H9 (cell line): ENCODE measurements around the gene PXK. TPM values are rescaled to one million over a fixed set of nuclear protein-coding genes. Genes with fewer than 3 reads are reported as not detected.

Experiments
- DNase-seq: peaks from one replicate; pipeline ENCODE4 v3.0.0-alpha.2; 2017
- H2AFZ ChIP-seq: one replicate; pipeline ENCODE4 v1.6.1; 2013; ENCODE audit warnings: mild to moderate bottlenecking, low read length, control low read depth, moderate library complexity
- H2AK5ac ChIP-seq: 2 replicates; pipeline ENCODE4 v1.6.1; 2013; ENCODE audit warnings: low read length, control low read depth, mixed read lengths; ENCODE audit not compliant: insufficient read length
- H2BK120ac ChIP-seq: one replicate; pipeline ENCODE4 v1.6.1; 2013; ENCODE audit warnings: low read depth, mild to moderate bottlenecking, low read length, control low read depth, inconsistent platforms; ENCODE audit not compliant: poor library complexity, severe bottlenecking
- H2BK12ac ChIP-seq: 2 replicates; pipeline ENCODE4 v1.6.1; 2013; ENCODE audit warnings: low read length, control low read depth, mixed read lengths, low read depth; ENCODE audit not compliant: insufficient read length
- H2BK15ac ChIP-seq: 2 replicates; pipeline ENCODE4 v1.6.1; 2013; ENCODE audit warnings: low read depth, low read length, control low read depth
- H2BK20ac ChIP-seq: one replicate; pipeline ENCODE4 v1.6.1; 2013; ENCODE audit warnings: low read depth, mild to moderate bottlenecking, low read length, control low read depth, inconsistent platforms; ENCODE audit not compliant: poor library complexity, severe bottlenecking
- H2BK5ac ChIP-seq: 2 replicates; pipeline ENCODE4 v1.6.1; 2013; ENCODE audit warnings: low read length, control low read depth, mixed read lengths; ENCODE audit not compliant: insufficient read length
- H3K14ac ChIP-seq: 2 replicates; pipeline ENCODE4 v1.6.1; 2013; ENCODE audit warnings: low read length, control low read depth; ENCODE audit not compliant: insufficient read depth
- H3K18ac ChIP-seq: 2 replicates; pipeline ENCODE4 v1.6.1; 2013; ENCODE audit warnings: low read depth, mild to moderate bottlenecking, mixed read lengths, low read length, control low read depth; ENCODE audit not compliant: insufficient read length
- H3K23ac ChIP-seq: 2 replicates; pipeline ENCODE4 v1.6.1; 2013; ENCODE audit warnings: low read length, control low read depth, mixed read lengths, low read depth; ENCODE audit not compliant: insufficient read length
- H3K23me2 ChIP-seq: 2 replicates; pipeline ENCODE4 v1.6.1; 2013; ENCODE audit warnings: low read depth, mild to moderate bottlenecking, mixed read lengths, low read length, control low read depth; ENCODE audit not compliant: insufficient read length, poor library complexity, severe bottlenecking
- H3K27ac ChIP-seq: 2 replicates; pipeline ENCODE4 v1.5.1; 2013; ENCODE audit warnings: low read length, control low read depth, mixed read lengths, low read depth; ENCODE audit not compliant: insufficient read length
- H3K27me3 ChIP-seq: 2 replicates; pipeline ENCODE4 v1.6.1; 2013; ENCODE audit warnings: low read length, control low read depth, inconsistent platforms; ENCODE audit not compliant: insufficient read depth
- H3K4ac ChIP-seq: 2 replicates; pipeline ENCODE4 v1.6.1; 2013; ENCODE audit warnings: low read depth, mild to moderate bottlenecking, control low read depth, inconsistent platforms, low read length, moderate library complexity
- H3K4me1 ChIP-seq: 2 replicates; pipeline ENCODE4 v1.6.1; 2013; ENCODE audit warnings: low read length, control low read depth, inconsistent platforms; ENCODE audit not compliant: insufficient read depth
- H3K4me2 ChIP-seq: 2 replicates; pipeline ENCODE4 v1.6.1; 2013; ENCODE audit warnings: low read length, control low read depth, mixed read lengths; ENCODE audit not compliant: insufficient read length, insufficient read depth
- H3K56ac ChIP-seq: 2 replicates; pipeline ENCODE4 v1.6.1; 2013; ENCODE audit warnings: low read depth, mild to moderate bottlenecking, mixed read lengths, low read length, control low read depth; ENCODE audit not compliant: insufficient read length
- H3K79me1 ChIP-seq: 2 replicates; pipeline ENCODE4 v1.6.1; 2013; ENCODE audit warnings: low read depth, mild to moderate bottlenecking, moderate library complexity, low read length, control low read depth, inconsistent platforms; ENCODE audit not compliant: insufficient read depth, poor library complexity, severe bottlenecking
- H3K79me2 ChIP-seq: 2 replicates; pipeline ENCODE4 v1.6.1; 2013; ENCODE audit warnings: low read length, control low read depth, inconsistent platforms; ENCODE audit not compliant: insufficient read depth
- H3K9ac ChIP-seq: 2 replicates; pipeline ENCODE4 v1.6.1; 2013; ENCODE audit warnings: low read length, control low read depth, mixed read lengths; ENCODE audit not compliant: insufficient read length; ENCODE audit errors: extremely low read depth
- H3K9me3 ChIP-seq: one replicate; pipeline ENCODE4 v1.6.1; 2013; ENCODE audit warnings: low read depth, low read length, inconsistent platforms; ENCODE audit not compliant: control insufficient read depth
- H3T11ph ChIP-seq: one replicate; pipeline ENCODE4 v1.6.1; 2013; ENCODE audit warnings: mild to moderate bottlenecking, low read length, control low read depth, inconsistent platforms
- H4K20me1 ChIP-seq: one replicate; pipeline ENCODE4 v1.6.1; 2013; ENCODE audit not compliant: control insufficient read depth, insufficient read length, insufficient read depth
- H4K5ac ChIP-seq: 2 replicates; pipeline ENCODE4 v1.6.1; 2013; ENCODE audit warnings: low read depth, mild to moderate bottlenecking, mixed read lengths, low read length, control low read depth; ENCODE audit not compliant: insufficient read length
- H4K8ac ChIP-seq: replicated peaks from 2 replicates; pipeline ENCODE4 v1.6.1; 2013; ENCODE audit warnings: low read length, control low read depth, mixed read lengths, low read depth; ENCODE audit not compliant: insufficient read length
- H4K91ac ChIP-seq: 2 replicates; pipeline ENCODE4 v1.6.1; 2013; ENCODE audit warnings: low read depth, mild to moderate bottlenecking, moderate library complexity, mixed read lengths, low read length, control low read depth; ENCODE audit not compliant: insufficient read length
- H3K27ac Mint-ChIP-seq, 3 experiments: 2 replicates in 2 of 3; 3 replicates in 1 of 3; pipeline ENCODE4 v1.8.0; 2020 to 2021; ENCODE audit warnings: mixed read lengths in 3 of 3, mild to moderate bottlenecking in 1 of 3, moderate library complexity in 1 of 3
- H3K27me3 Mint-ChIP-seq: 2 replicates; pipeline ENCODE4 v1.8.0; 2021; ENCODE audit warnings: low read depth, mild to moderate bottlenecking, moderate library complexity, mixed read lengths
- H3K36me3 Mint-ChIP-seq, 3 experiments: 2 replicates in 2 of 3; 3 replicates in 1 of 3; pipeline ENCODE4 v1.8.0; 2020 to 2021; ENCODE audit warnings: low read depth in 3 of 3, mixed read lengths in 3 of 3; ENCODE audit not compliant: insufficient read depth in 1 of 3
- H3K4me1 Mint-ChIP-seq, 2 experiments: 2 replicates each; pipeline ENCODE4 v1.8.0; 2020; ENCODE audit warnings: mixed read lengths in 2 of 2
- H3K4me3 Mint-ChIP-seq, 2 experiments: 2 replicates in 1 of 2; 3 replicates in 1 of 2; pipeline ENCODE4 v1.8.0; 2020 to 2021; ENCODE audit warnings: mild to moderate bottlenecking in 2 of 2, mixed read lengths in 2 of 2, moderate library complexity in 1 of 2
- H3K9me3 Mint-ChIP-seq, 2 experiments: 2 replicates in 1 of 2; 3 replicates in 1 of 2; pipeline ENCODE4 v1.8.0; 2020; ENCODE audit warnings: mild to moderate bottlenecking in 2 of 2, mixed read lengths in 2 of 2, moderate library complexity in 1 of 2
- WGBS: extraction: QIAGEN DNeasy Blood & Tissue Kit; methylation state at CpG from one replicate; pipeline ENCODE4 v1.1.7; 2013; ENCODE audit warnings: missing lambda C conversion rate, low lambda C conversion rate, mixed read lengths; ENCODE audit not compliant: insufficient read length; ENCODE audit errors: extremely low coverage; 5-methylcytosine and 5-hydroxymethylcytosine counted together
- total RNA-seq: library from RNA; stranded (reverse); gene quantifications from 2 replicates; pipeline ENCODE4 v1.2.1, GENCODE V29; 2021
- TF ChIP-seq, protein P1 (sequence below): fragments of 200-600 bp; sonication (generic); conservative IDR thresholded peaks from 3 replicates; pipeline ENCODE4 v1.8.0; 2021; ENCODE audit warnings: antibody characterized with exemption, mild to moderate bottlenecking

PXK gene
- total RNA-seq, 1 experiment from 2014 or later: 3.3 TPM

- H3K23me2 ChIP-seq: peaks cover 4% of the 10 kb centered on the region
- H3K9ac ChIP-seq: no peak overlapping the region
- H3K27me3 ChIP-seq: no peaks in the 10 kb centered on the region; the same call in 1 of the 2 replicates
- no peak overlapping the region for H3K4ac ChIP-seq
- H2AFZ ChIP-seq: no peak overlapping the region
- Mint-ChIP-seq H3K4me1 (peaks cover 10 to 23% of the 10 kb centered on the region in 2 experiments), H3K36me3 (no peaks in the 10 kb centered on the region), H3K27ac (no peak overlapping the region), H3K9me3 (no peaks in the 10 kb centered on the region), H3K4me3 (peak overlapping the region; percentile 82 to 98), H3K27me3 (peaks cover 39% of the 10 kb centered on the region)
- H3T11ph ChIP-seq: no peak overlapping the region
- H3K14ac ChIP-seq: no peak overlapping the region
- H2BK120ac ChIP-seq: no peak overlapping the region
- H4K5ac ChIP-seq: no peak overlapping the region
- no peak overlapping the region for H3K27ac ChIP-seq
- H3K23ac ChIP-seq: no peak overlapping the region
- TF ChIP-seq, protein P1, sequence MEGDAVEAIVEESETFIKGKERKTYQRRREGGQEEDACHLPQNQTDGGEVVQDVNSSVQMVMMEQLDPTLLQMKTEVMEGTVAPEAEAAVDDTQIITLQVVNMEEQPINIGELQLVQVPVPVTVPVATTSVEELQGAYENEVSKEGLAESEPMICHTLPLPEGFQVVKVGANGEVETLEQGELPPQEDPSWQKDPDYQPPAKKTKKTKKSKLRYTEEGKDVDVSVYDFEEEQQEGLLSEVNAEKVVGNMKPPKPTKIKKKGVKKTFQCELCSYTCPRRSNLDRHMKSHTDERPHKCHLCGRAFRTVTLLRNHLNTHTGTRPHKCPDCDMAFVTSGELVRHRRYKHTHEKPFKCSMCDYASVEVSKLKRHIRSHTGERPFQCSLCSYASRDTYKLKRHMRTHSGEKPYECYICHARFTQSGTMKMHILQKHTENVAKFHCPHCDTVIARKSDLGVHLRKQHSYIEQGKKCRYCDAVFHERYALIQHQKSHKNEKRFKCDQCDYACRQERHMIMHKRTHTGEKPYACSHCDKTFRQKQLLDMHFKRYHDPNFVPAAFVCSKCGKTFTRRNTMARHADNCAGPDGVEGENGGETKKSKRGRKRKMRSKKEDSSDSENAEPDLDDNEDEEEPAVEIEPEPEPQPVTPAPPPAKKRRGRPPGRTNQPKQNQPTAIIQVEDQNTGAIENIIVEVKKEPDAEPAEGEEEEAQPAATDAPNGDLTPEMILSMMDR: no peak
- H2AK5ac ChIP-seq: no peak overlapping the region
- no peak overlapping the region for H4K8ac ChIP-seq
- H3K4me2 ChIP-seq: peak overlapping the region; percentile 81
- H2BK20ac ChIP-seq: no peak overlapping the region
- no peak overlapping the region for H3K56ac ChIP-seq
- H3K79me2 ChIP-seq: no peaks in the 10 kb centered on the region
- H3K79me1 ChIP-seq: no peaks in the 10 kb centered on the region
- no peak overlapping the region for H2BK5ac ChIP-seq
- H3K4me1 ChIP-seq: no peaks in the 10 kb centered on the region; the same call in 1 of the 2 replicates
- DNase-seq: peak; percentile 63
- no peak overlapping the region for H2BK12ac ChIP-seq
- no CpG with 5 or more reads among the region's 37 CpGs for WGBS
- H3K18ac ChIP-seq: no peak overlapping the region
- H3K9me3 ChIP-seq: no peaks in the 10 kb centered on the region
- H4K20me1 ChIP-seq: no peaks in the 10 kb centered on the region
- no peak overlapping the region for H2BK15ac ChIP-seq
- H4K91ac ChIP-seq: no peak overlapping the region
These were observed 717 bp downstream of the PXK start for GRCh38 chr3:58333206-58334012.
